Astrocyte (in vitro differentiated cells and primary cell): ENCODE data around the gene CIZ1. TPM values are rescaled to one million over a fixed set of nuclear protein-coding genes. Genes with fewer than 3 reads are reported as not detected.

Experiments
- DNase-seq: peaks from one replicate; pipeline ENCODE4 v3.0.0-alpha.2; 2010; ENCODE audit warnings: low read depth
- FAIRE-seq: peaks from 2 replicates; lab custom pipeline; 2011; peaks lifted over from hg19 to GRCh38; lab: Jason Lieb, UNC
- H2AFZ ChIP-seq: 2 replicates; pipeline ENCODE4 v1.6.0; 2012; ENCODE audit warnings: low read depth, low read length, inconsistent platforms
- H3K27ac ChIP-seq: 2 replicates; pipeline ENCODE4 v1.5.1; 2011; ENCODE audit warnings: low read depth, low read length, inconsistent platforms
- H3K27me3 ChIP-seq: 2 replicates; pipeline ENCODE4 v1.6.0; 2011; ENCODE audit warnings: low read length, inconsistent platforms; ENCODE audit not compliant: insufficient read depth
- H3K36me3 ChIP-seq: 2 replicates; pipeline ENCODE4 v1.5.1; 2011; ENCODE audit warnings: low read length, inconsistent platforms; ENCODE audit not compliant: insufficient read depth
- H3K4me1 ChIP-seq: 2 replicates; pipeline ENCODE4 v1.5.1; 2011; ENCODE audit warnings: low read length, inconsistent platforms; ENCODE audit not compliant: insufficient read depth
- H3K4me2 ChIP-seq: 2 replicates; pipeline ENCODE4 v1.6.0; 2012; ENCODE audit warnings: low read length, inconsistent platforms
- H3K4me3 ChIP-seq: 2 replicates; pipeline ENCODE4 v1.5.1; 2011; ENCODE audit warnings: low read depth, mild to moderate bottlenecking, low read length, inconsistent platforms; ENCODE audit not compliant: insufficient read depth
- H3K79me2 ChIP-seq: 2 replicates; pipeline ENCODE4 v1.6.0; 2012; ENCODE audit warnings: mild to moderate bottlenecking, low read length, inconsistent platforms; ENCODE audit not compliant: insufficient read depth
- H3K9ac ChIP-seq: 2 replicates; pipeline ENCODE4 v1.6.0; 2012; ENCODE audit warnings: mild to moderate bottlenecking, low read length, inconsistent platforms
- H3K9me3 ChIP-seq: 2 replicates; pipeline ENCODE4 v1.5.1; 2012; ENCODE audit warnings: low read depth, mild to moderate bottlenecking, low read length, inconsistent platforms; ENCODE audit not compliant: insufficient read depth
- H4K20me1 ChIP-seq: 2 replicates; pipeline ENCODE4 v1.6.0; 2012; ENCODE audit warnings: low read length, inconsistent platforms; ENCODE audit not compliant: insufficient read depth
- H3K27ac Mint-ChIP-seq: one replicate; pipeline ENCODE4 v1.8.0; 2021; ENCODE audit warnings: mild to moderate bottlenecking, mixed read lengths; ENCODE audit not compliant: unreplicated experiment
- H3K27me3 Mint-ChIP-seq: one replicate; pipeline ENCODE4 v1.8.0; 2021; ENCODE audit warnings: low read depth, mixed read lengths; ENCODE audit not compliant: unreplicated experiment
- H3K36me3 Mint-ChIP-seq: one replicate; pipeline ENCODE4 v1.8.0; 2021; ENCODE audit warnings: low read depth, mixed read lengths; ENCODE audit not compliant: unreplicated experiment
- H3K4me1 Mint-ChIP-seq: one replicate; pipeline ENCODE4 v1.8.0; 2021; ENCODE audit warnings: low read depth, mixed read lengths; ENCODE audit not compliant: unreplicated experiment
- H3K4me3 Mint-ChIP-seq: one replicate; pipeline ENCODE4 v1.8.0; 2021; ENCODE audit warnings: mild to moderate bottlenecking, moderate library complexity, mixed read lengths; ENCODE audit not compliant: unreplicated experiment
- H3K9me3 Mint-ChIP-seq: one replicate; pipeline ENCODE4 v1.8.0; 2021; ENCODE audit warnings: mild to moderate bottlenecking, mixed read lengths; ENCODE audit not compliant: unreplicated experiment
- EZH2 ChIP-seq: IDR thresholded peaks from 2 replicates; pipeline ENCODE4 v1.6.1; 2012; ENCODE audit warnings: mild to moderate bottlenecking, low read length, inconsistent platforms; ENCODE audit not compliant: insufficient read depth
- total RNA-seq: library from RNA; stranded (reverse); gene quantifications from 2 replicates; pipeline ENCODE4 v1.2.1, GENCODE V29; 2021
- TF ChIP-seq, protein P1 (sequence below): IDR thresholded peaks from 2 replicates; pipeline ENCODE4 v1.5.1; 2011; ENCODE audit warnings: low read depth, mild to moderate bottlenecking, inconsistent platforms, low read length, moderate library complexity; ENCODE audit not compliant: insufficient read depth

CIZ1 gene
- total RNA-seq, 1 donor from 2014 or later: 117 TPM

DNA sequence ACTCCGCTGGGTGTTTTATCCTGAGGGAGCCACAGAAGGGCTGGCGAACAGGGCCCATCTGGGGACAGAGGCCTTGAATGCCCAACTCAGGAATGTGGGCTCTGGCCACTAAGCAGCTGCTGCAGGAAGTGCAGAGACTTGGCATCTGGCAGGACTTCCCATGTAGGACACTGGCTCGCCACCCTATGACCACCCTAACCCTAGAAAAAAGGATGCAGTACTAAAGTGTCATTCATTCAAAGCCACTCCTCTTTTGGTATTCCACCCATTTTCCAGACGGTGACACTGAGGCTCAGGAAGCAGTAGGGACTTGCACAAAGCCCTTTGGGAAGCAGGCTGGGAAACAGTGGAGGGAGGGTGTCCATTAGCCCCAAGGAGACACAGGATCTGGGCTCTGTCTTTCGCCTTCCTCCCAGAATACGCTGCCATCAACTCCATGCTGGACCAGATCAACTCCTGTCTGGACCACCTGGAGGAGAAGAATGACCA, 28.3 kb downstream of the CIZ1 start:
- Histone ChIP-seq H3K4me1 (peaks cover 13% of the 10 kb centered on the region), H3K9ac (no peak overlapping the region), H4K20me1 (peaks cover 50% of the 10 kb centered on the region), H2AFZ (no peak overlapping the region), H3K36me3 (peaks cover 19% of the 10 kb centered on the region), H3K27ac (no peak overlapping the region), H3K4me3 (no peak overlapping the region), H3K4me2 (no peak overlapping the region), H3K27me3 (no peaks in the 10 kb centered on the region), H3K9me3 (no peaks in the 10 kb centered on the region), H3K79me2 (peaks cover 27% of the 10 kb centered on the region)
- peaks cover 2% of the 10 kb centered on the region for H3K4me1 Mint-ChIP-seq
- H3K27ac Mint-ChIP-seq: no peak overlapping the region
- FAIRE-seq (no peak), DNase-seq (no peak)
- no peak overlapping the region for H3K4me3 Mint-ChIP-seq
- H3K27me3 Mint-ChIP-seq: no peaks in the 10 kb centered on the region
- H3K36me3 Mint-ChIP-seq: peaks cover 21% of the 10 kb centered on the region
- no peaks in the 10 kb centered on the region for H3K9me3 Mint-ChIP-seq
- TF ChIP-seq, protein P1, sequence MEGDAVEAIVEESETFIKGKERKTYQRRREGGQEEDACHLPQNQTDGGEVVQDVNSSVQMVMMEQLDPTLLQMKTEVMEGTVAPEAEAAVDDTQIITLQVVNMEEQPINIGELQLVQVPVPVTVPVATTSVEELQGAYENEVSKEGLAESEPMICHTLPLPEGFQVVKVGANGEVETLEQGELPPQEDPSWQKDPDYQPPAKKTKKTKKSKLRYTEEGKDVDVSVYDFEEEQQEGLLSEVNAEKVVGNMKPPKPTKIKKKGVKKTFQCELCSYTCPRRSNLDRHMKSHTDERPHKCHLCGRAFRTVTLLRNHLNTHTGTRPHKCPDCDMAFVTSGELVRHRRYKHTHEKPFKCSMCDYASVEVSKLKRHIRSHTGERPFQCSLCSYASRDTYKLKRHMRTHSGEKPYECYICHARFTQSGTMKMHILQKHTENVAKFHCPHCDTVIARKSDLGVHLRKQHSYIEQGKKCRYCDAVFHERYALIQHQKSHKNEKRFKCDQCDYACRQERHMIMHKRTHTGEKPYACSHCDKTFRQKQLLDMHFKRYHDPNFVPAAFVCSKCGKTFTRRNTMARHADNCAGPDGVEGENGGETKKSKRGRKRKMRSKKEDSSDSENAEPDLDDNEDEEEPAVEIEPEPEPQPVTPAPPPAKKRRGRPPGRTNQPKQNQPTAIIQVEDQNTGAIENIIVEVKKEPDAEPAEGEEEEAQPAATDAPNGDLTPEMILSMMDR: no peak
- no peak for TF ChIP-seq EZH2

DNA sequence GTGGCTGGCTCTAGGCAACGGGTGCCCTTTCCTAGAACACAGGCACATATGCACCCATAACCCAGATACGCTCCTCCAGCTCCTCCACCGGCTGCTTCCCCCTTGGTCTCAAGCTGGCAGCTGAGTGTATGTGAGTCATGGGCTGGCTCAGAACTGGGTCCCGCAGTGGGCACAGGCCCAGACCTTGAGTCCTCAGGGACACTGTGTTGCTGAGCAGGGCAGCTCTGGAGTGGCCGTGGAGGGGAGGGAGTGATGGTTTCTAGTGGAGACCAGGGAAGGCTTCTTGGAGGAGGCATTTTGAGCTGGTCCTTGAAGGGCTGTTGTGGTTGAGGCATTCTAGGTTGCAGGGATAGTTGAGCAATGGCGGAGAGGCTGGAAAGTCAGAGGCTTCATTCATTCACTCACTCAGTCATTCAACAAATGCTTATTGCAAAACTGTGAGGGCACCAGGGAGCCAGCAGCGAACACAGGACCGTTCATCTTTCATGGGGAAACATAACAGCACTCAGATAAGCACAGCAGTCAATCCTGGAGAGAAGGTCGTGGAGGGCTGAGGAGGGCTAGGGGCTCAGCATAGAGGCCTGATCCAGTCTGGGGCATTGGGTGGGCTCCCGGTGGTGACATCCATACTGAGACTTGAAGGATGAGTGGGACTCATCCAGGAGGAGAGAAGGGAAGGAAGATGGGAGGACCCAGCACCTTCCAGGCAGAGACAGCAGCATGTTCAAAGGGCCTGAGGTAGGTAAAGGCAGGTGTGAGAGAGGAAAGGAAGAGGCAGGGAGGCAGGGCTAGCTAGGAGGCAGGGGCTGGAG, 29.0 kb downstream of the CIZ1 start:
- Histone ChIP-seq H3K9me3 (no peaks in the 10 kb centered on the region), H2AFZ (no peak overlapping the region), H3K4me1 (peaks cover 13% of the 10 kb centered on the region), H3K27me3 (no peaks in the 10 kb centered on the region), H4K20me1 (peaks cover 44% of the 10 kb centered on the region), H3K79me2 (peaks cover 24% of the 10 kb centered on the region), H3K36me3 (peaks cover 13% of the 10 kb centered on the region), H3K4me2 (no peak overlapping the region), H3K4me3 (no peak overlapping the region), H3K27ac (no peak overlapping the region), H3K9ac (no peak overlapping the region)
- no peaks in the 10 kb centered on the region for H3K27me3 Mint-ChIP-seq
- H3K27ac Mint-ChIP-seq: peak overlapping the region; percentile 47
- no peak for TF ChIP-seq EZH2
- TF ChIP-seq, protein P1: no peak
- peaks cover 21% of the 10 kb centered on the region for H3K36me3 Mint-ChIP-seq
- H3K4me1 Mint-ChIP-seq: peaks cover 2% of the 10 kb centered on the region
- DNase-seq: no peak
- FAIRE-seq: no peak
- H3K4me3 Mint-ChIP-seq: peak overlapping the region; percentile 72
- H3K9me3 Mint-ChIP-seq: no peaks in the 10 kb centered on the region
